ENCODE data around the gene PPA2.
"Not testable (repeated sequence)": the region's sequence is repeated elsewhere in the genome, so short reads cannot be mapped to it uniquely, and the experiment has no call there.

The PPA2 gene

DNA sequence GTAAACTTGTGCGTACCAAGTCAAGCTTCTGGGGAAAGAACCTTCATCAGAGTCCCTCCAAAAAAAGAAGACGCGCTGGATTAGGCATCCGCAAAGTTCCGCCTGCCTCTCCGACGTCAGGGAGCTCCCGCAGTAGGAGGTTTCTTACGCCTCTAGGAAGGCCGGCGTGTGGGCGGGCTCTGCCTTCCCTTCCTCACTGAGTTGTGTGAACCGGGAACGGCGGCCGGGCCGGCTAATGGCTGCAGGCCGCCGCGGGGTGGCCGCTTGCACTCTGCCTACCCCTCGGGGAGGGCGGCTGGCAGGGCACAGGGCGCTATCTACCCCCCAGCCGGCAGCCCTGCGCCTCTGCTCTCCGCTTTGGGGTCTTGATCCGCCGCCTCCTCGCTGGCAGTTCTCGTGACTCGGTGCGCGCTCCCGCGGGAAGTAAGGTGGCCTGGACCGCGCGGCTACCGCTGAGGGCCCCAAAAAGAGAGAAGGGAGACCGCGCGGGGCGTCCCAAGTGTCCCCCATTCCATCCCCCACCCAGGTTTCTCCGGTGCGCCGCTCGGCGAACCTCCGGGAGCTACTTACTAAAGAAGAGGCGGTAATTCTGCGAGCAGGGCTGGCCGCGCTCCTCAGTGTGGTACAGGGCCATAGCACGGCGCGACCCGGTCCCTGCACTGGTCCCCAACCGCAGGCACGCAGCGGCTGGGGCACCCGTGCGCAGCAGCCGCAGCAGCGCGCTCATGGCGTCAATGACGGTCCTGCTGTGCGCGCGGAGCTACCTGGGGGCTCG, at the start of gene PPA2:
Gene PPA2 (minus strand): TSS at position 739 of the 775 bp plus-strand sequence. CDS start 12 bp downstream, at position 727.
- DNase-seq: peak; percentile 97

DNA sequence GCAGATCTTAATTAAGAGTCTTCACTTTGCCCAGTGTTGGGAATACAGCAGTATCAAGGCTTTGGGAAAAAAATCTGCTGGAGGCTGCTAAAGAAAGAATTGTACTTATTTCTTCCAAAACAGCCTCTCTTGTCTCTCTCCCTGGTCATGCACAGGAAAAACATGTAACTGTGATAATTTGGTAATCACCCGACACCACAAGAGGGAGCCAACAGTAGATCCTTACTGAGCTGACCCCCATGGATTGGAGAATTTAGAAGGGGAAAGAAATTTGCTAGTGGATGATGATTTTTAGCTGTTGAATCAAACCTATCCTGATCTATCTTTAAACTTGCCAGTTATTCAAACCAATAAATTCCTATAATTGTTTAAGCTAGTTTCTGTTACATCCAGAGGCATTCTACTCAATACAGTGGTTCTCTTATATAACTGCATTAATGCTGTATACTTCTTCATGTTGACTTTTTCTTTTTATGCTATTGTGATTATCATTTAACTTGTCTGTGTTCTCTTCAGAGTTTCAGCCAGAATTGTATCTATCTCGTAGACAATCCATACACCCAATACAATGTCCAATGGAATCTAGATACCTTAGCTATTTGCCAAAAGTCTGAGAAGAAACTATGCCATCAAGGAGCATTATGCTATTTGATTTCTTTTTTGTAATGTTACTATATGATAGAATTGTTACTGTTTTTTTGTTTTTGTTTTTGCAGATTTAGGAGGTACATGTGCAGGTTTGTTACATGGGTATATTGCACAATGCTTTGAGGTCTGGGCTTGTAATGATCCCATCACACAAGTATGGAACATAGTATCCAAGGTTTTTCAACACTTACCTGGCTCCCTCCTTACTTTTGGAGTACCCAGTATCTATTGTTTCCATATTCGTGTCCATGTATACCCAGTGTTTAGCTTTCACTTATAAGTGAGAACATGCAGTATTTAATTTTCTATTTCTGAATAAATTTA, 47.2 kb upstream of the PPA2 start:
- peak; percentile 41 for DNase-seq

GRCh38 chr4:105510245-105510644, 36.4 kb upstream of the PPA2 start:
- no peak for DNase-seq

GRCh38 chr4:105509714-105510113, 35.9 kb upstream of the PPA2 start:
- no peak for DNase-seq

GRCh38 chr4:105509291-105509690, 35.4 kb upstream of the PPA2 start:
- DNase-seq: peak; percentile 56

GRCh38 chr4:105504744-105505143, 30.9 kb upstream of the PPA2 start:
- DNase-seq: no peak

GRCh38 chr4:105503484-105503883, 29.6 kb upstream of the PPA2 start:
- no peak for DNase-seq

DNA sequence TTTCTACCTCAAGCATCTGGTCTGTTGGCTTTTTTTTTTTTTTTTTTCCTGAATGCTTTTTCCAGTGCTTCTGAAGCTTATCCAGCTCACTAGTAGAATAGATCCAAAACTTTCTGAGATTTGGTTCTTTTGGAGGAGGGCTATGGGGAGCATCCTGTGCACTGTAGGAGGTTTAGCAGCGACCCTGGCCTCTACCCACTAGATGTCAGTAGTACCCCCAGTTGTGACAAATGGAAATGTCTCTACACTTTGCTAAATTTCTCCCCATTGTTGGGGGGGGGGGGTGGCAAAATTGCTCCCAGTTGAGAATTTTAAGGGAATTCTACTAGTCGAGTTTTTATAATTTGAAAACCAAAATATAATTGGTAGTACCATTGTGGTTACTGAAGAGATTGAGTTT, 23.0 kb upstream of the PPA2 start:
- DNase-seq: no peak

GRCh38 chr4:105495667-105496066, 21.8 kb upstream of the PPA2 start:
- DNase-seq: no peak

DNA sequence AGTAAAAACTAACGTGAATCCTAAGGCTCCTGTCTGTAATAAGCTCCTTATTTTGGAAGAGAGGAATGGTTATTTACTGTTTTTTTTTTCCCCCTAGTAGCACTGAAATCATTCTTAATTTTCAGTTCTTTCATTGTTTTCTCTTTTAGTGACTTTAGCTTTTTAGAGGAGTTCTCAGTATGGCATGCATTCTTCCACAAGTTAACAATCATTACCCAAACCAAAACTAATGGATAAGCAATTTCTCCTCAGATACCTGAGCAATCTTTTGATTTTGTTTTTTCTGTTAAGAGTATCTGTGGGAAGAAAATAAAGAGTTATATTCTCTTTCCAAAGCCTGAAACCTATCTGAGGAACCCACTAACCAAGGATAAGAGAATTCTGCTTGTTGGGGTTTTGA, 16.7 kb upstream of the PPA2 start:
- DNase-seq: no peak

GRCh38 chr4:105483840-105484239, 10.0 kb upstream of the PPA2 start:
- peak; percentile 39 for DNase-seq

DNA sequence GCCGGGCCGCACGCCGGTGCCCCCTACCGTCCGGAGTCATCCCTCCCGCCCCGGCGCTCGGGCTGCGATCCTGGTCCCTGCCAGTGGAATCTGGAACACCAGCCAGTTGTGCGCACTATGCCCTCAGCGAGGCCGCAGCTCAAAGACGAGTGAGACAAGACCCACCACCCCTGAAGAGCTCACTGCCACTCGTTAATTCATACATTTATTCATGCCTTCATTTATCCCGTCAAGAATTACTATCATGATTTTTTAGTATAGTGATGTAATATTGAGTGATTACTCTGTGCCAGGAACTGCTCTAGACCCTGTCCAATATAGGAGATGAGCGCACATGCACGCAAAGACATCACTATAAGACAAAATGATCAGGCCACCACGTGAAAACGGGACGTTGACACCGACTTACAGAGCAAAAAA, 247 bp upstream of the PPA2 start:
- DNase-seq: peak; percentile 93

DNA sequence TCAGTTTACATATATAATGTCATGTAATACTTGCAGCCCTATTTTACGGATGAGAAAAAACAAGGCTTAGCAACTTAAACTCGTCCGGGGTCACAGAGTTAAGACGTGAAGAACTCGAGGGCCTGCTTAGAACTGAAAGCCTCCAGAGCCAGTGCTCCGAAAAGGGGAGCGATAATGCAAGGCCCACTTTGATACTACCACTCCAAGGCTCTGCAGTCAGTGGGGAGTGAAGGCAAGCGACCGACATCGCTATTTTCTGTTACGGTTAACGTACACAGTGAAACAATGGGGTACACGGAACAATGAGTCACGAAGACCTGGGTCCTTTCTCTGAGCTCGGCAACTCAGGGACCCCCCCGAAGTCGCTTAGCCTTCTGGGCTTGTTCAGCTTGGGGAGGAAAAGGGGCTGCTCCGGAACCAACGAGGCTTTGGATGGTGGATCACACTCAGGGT, 965 bp downstream of the PPA2 start:
- no peak for DNase-seq

DNA sequence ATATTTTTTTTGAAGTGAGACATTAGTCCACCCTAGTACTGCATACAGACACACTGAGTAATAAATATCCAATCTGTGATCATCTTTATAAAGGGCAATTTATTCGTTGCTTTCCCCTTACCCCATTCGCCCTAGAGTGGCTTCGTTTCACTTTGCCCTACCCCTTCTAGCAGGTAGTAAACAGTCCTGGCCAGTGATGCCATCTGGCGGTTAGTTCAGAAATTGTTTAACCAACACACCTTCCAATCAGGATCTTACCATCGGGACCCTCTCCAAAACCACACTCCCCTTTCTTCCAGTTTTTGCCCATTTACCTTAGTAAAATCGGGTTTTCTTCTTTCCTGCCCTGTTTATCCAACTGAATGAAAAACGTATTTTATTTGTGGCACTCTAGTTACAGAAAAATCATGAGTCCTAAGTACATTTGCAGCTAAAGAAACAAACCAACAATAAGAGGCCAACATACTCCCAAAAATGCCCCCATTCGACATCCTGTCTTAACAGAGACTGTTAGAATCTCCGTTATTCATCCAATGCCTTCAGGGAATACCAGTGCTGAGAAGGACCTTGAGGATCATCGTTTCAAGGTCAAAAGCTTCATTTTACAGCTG, 2.2 kb downstream of the PPA2 start:
- peak; percentile 87 for DNase-seq

DNA sequence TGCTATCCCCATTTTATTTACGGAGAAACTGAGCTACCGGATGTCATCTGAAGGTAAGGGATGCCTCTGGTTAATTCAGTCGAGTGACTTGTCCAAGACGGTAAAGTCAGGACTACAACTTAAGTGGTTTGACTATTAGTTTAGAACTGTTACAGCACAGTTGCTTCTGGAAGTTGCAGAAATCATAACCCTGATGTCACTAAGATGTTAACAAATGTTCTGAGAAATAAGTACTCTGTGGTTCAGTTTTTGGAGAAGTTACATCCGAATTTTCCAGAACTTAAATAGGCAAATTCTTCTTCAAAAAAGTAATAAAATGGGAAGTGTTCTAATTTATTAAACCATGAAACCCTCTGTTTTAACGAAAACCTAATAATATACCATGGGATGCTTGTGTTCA, 3.1 kb downstream of the PPA2 start:
- peak; percentile 85 for DNase-seq

DNA sequence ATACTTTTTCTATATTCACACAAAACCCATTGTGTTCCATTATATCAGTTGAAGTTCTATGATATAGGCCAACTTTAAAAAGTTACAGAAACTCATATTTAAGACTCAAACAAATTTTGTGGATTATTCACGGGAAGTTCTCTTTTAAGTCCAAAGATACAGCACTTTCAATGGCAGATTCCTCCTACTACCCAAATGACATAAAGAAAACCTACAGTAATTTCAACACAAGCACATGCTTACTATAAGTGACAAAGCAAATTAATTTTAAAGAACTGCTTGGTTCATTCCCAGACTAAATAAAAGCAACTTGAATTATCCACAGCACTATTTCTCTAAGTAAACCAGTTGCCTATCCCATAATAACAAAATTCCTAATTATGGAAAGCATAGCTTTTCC, 4.1 kb downstream of the PPA2 start:
- peak; percentile 79 for DNase-seq

GRCh38 chr4:105466580-105466979, 7.3 kb downstream of the PPA2 start:
- DNase-seq: no peak

DNA sequence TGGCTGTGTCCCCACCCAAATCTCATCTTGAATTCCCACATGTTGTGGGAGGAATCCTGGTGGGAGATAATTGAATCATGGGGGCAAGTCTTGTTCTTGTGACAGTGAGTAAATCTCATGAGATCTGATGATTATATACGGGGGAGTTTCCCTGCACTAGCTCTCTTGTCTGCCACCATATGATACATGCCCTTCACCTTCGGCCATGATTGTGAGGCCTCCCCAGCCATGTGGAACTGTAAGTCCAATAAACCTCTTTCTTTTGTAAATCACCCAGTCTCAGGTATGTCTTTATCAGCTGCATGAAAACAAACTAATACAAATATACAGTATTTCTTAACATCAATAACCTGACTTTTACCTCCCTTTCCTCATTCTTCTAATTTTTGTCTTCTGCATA, 9.3 kb downstream of the PPA2 start:
- not testable (repeated sequence) for DNase-seq

- DNase-seq: no peak
These were observed 11.3 kb downstream of the PPA2 start for GRCh38 chr4:105462576-105462975.

- DNase-seq: peak; percentile 46
These were observed 12.1 kb downstream of the PPA2 start for GRCh38 chr4:105461621-105462382.

DNA sequence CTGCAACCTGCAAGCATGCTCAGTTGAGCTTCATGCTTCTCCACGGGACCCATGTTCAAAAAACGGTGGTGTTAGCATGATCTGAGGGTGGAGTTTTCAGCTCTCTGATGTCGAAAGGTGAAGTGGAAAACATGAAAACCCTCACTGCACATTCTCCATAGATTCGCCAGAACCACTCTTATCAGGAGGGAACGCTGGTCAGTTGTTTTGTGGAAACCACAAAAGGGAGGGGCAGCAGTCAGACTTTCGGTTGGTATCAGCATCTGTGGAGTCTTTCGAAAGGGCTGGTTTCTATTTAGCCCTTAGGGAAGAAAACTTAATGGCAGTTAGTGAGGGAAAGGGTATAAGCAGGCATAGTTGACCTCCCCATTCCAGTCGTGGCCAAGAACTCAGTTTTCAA, 12.6 kb downstream of the PPA2 start:
- DNase-seq: peak; percentile 79

GRCh38 chr4:105460306-105460705, 13.6 kb downstream of the PPA2 start:
- no peak for DNase-seq

Data from suppressor macrophage treated with lipopolysaccharide for 4 hours (primary cell).